ENCODE results near the gene NDUFS5.
"Not testable (repeated sequence)": the region's sequence is repeated elsewhere in the genome, so short reads cannot be mapped to it uniquely, and the experiment has no call there.

Gene NDUFS5

DNA sequence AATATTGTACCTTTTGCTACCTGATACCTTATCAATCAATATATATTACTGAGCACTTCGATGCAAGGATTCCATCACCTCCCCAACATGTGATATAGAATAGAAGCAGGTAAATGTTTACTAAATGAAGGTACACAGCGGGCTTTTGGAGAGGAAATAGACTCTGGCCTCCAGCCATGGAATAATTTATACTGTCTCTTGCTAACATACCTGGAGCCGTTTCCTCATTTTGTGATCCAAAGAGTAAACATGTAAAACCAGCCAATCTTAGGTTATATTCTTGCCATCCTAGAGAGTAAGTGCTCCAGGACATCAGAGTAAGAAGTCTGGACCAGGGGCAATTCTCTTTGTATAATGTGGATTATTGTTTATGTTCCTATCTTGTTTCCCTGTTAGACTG, 39.4 kb downstream of the NDUFS5 start:
- DNase-seq: no peak

DNA sequence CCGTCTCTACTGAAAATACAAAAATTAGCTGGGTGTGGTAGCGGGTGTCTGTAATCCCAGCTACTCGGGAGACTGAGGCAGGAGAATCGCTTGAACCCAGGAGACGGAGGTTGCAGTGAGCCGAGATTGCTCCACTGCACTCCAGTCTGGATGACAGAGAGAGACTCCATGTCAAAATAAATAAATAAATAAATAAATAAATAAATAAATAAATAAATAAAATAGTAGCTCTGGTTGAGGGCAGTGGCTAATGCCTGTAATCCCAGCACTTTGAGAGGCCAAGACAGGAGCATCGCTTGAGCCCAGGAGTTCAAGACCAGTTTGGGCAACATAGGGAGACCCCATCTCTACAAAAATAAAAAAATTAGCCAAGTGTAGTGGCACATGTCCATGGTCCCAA, 42.1 kb downstream of the NDUFS5 start:
- not testable (repeated sequence) for DNase-seq

DNA sequence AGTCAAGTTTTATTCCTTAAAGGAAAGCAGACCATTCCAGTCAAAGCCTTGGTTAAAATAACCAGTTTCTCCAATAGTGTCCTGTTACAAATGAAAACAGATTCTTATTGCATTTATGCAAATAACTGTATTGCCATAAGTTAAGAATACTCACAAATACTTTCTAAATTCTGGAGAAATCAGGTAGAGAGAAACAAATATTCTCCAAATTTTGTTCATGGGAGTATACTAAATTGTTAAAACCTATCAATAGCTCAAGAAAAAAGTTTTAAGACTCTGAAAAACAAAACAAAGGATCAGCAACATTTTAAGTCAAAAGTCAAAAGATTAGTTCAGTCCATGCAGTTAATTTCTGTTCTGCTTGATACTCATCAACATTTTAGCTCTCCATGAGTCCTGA, 45.4 kb downstream of the NDUFS5 start:
- not testable (repeated sequence) for DNase-seq

DNA sequence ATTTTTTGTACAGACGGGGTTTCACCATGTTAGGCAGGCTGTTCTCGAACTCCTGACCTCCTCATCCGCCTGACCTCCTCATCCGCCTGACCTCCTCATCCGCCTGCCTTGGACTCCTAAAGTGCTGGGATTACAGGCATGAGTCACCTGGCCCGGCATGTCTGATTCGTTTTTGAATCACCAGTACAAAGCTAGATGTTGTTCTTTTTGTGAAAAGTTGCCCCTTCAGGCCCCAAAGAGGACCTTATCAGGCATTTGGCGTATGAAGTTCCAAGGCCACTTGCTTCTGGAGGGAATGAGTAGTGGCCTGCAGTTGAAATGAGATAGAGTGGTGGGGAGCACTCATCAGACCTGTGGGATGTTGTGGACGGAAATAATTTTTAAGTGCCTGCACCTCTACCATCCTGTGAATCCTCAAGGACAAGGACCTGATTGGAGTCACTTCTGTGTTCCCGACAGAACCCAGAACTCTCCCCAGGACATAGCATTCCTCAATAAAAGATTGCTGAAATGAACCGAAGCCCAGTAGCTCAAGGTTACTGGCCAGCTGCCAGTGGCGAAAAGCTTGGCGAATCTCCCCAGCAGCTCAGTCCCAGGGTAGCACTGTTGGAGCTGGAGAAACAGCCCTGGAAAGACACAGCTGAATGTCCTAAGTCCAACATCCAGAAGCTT, 50.1 kb downstream of the NDUFS5 start:
- no peak for DNase-seq

DNA sequence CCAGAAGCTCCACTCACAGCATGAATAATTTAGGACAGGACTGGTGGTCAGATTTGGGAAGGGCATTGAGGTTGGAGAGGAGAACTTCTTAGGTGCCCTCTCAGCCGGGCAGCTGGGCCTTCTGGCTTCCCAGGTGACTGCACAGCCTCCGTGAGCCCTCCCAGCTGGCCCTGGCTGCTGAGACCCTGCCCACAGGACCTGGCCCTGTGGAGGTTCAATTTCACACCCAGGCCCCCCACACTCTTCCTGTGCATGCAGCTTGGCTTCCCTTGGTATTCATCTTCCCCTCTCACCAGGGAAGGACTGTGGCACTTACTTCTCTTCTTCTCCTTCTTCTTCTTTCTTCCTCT, 50.6 kb downstream of the NDUFS5 start:
- DNase-seq: no peak

DNA sequence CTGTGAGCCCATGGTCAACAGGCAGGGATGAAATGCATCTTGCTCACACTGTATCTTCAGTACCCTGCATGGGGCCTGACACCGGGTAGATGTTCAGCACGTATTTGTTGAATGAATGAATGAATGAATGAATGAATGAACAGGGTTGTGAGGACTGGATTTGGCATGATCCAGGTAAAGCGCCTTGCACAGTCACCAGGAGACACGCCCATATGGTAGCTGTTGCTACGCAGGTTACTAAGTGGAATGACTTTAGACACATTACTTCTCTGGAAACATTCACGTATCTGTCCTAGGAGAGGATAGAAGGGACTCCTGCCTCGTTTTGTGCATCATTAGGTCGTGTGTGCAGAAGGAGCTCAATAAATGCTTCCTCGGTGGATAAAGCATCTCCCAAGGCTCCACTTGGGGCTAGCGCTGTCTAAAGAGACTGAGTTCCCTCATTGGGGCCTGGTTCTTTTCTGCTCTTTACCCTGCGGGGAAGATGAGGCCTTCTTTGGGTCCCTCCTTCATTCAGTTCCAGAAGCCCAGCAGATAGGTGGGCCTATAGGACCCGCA, 54.2 kb downstream of the NDUFS5 start:
- no peak for DNase-seq

DNA sequence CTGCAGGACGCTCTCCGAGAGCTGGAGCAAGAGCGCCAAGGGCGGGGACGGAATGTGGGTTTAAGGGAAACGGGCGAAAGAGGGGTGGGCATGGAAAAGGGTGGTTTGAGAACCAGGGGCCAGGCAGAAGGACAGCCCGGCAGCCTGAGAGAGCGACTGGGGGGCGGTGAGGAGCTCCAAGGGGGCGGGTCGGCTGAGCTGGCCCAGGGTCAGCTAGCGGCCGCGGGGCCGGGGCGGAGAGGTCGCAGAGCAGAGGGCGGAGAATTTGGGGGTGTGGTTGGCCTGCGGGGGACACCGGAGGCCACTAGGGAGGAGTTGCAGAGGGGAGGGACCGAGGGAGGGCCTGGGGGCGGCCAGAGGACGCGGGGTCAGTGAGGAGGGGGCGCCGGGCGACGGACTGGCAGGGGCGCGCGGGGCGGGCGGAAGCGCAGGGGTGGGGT, 54.7 kb downstream of the NDUFS5 start:
- DNase-seq: no peak

DNA sequence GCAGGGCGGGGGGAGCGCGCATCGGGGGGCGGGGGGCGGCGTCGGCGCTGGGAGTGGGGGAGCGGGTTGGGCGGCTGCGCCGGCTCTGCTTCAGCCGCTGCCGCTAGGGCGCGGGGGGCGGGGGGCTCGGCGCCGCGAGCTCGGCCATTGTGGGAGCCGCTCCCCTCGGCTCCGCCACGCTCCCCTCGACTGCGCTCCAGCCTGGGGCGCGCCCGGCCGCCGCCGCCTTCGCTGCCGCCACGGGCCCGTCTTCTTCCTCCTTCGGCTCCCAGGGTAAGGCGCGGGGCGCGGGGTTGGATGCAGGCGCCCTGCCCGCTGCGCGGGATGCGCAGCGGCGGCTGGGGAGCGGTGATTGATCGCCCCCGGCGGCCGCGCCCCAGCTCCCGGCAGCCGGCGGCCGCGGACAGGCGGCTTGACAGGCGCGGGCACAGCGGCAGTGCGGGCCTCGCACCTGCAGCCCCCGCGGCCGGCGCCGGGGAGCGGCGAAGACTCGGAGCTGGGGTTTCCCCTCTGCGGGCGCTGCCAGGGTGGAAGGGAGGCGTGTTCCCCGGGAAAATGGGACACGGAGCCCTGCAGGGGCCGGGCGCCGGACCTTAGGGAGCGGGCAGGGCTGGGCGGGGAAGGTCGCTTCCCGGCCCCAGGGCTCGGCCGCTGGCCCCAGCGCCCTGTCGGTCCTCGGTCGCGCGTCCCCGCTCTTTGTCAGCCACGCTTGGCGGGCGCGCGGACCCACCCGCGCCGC, 55.3 kb downstream of the NDUFS5 start:
- no peak for DNase-seq

DNA sequence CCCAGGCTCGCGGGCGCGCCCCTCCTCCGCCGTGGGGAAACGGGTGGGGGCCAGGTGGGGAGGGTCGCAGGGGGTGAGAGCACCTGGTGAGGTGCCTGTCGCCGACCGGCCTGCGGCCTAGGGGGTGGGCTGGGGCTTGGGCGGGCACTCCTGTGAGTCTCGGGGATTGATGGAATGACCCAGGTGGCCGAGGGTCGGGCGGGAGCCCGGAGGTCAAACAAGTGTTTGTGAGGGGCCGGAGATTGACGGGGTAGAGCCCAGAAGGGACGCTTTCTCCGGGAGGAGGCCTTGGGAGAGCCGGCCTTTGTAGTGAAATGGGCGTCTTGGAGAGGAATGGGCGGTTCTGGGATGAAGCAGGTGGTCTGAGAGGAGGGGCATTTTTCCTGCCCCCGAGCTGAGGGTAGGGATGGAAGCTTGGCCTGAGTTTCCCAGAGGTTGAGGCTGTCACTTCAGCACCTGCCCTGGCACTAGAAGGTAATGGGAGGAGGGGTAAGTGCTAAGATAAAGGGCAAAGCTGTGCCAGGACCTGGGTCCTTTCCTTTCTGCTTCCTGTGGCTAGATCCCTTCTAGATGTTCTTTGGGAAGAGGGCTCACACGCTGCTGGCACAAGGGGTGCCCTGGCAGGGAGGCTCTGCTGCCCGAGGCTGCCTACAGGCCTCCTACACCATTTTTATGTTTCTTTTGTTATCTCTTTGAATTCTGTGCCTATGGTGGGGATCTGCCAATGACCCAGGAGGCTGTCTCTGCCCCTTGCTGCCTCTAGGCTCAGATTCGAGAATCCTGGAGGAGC, 56.1 kb downstream of the NDUFS5 start:
- DNase-seq: no peak

DNA sequence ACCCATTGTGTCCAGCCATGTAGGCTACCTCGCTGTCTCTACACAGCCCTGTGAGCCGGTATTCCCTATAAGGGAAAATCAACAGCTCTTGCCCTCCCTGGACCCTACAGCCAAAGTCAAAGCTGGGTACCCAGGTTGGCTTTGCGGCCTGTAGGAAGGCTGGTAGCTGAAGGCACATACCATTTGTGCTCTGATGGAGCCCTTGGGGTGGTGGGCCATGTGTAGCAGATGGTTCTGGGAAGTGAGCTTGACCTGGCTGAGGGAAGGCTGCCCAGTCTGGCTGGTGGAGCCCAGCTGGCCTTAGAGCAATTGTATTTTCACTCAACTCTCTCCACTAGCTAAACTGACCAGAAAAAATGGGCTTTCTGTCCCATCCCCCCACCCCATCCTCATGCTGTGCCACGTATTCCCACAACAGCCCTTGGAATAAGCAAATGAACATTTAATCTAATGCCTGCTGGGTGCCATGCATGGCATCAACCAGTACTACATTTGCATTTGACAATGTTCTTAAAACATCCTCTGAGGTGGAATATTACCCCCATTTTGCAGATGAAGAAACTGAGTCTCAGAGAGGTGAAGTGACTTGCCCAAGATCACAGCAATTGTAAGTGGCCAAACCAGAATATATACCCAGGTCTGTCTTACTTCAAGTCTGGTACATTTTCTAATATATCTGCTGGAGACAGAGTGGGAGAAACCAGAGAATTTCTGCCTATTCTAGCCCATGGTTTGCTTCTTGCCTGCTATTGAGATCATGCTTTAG, 56.8 kb downstream of the NDUFS5 start:
- DNase-seq: no peak

DNA sequence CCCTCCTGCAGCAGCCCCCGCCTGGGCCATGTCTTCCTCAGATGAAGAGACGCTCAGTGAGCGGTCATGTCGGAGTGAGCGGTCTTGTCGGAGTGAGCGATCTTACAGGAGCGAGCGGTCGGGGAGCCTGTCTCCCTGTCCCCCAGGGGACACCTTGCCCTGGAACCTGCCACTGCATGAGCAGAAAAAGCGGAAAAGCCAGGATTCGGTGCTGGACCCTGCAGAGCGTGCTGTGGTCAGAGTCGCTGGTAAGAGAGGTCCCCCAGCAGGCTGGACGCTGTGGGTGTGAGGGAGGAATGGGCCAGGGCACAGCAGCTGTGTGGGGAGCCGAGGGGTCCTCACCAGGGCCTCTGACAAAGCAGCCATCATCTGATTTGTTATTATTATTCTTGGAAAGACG, 58.0 kb downstream of the NDUFS5 start:
- no peak for DNase-seq

Measured in T1000 (cell line).